Stimulated activated memory B cell treated with anti-CD40 and anti-IgM and Interleukin-4, amounts not matched to agents 10 μg/mL and 1 μg/mL and 100 μg/mL, for 72 hours (primary cell): ENCODE data around the gene RNU6-1.

Experiments
- ATAC-seq: fragments of 150-1000 bp; cut with Tn5 transposase; 2 replicates; pipeline ENCODE4 v1.10.0; 2021
- H3K27ac Mint-ChIP-seq: one replicate; pipeline ENCODE4 v1.8.0; 2022; ENCODE audit warnings: mild to moderate bottlenecking, mixed read lengths
- H3K27me3 Mint-ChIP-seq: one replicate; pipeline ENCODE4 v1.8.0; 2022; ENCODE audit warnings: mixed read lengths
- H3K36me3 Mint-ChIP-seq: one replicate; pipeline ENCODE4 v1.8.0; 2022; ENCODE audit warnings: mixed read lengths
- H3K4me1 Mint-ChIP-seq: one replicate; pipeline ENCODE4 v1.8.0; 2022; ENCODE audit warnings: mixed read lengths
- H3K4me3 Mint-ChIP-seq: one replicate; pipeline ENCODE4 v1.8.0; 2022; ENCODE audit warnings: mild to moderate bottlenecking, moderate library complexity, mixed read lengths
- H3K9me3 Mint-ChIP-seq: one replicate; pipeline ENCODE4 v1.8.0; 2022; ENCODE audit warnings: mixed read lengths

Gene RNU6-1

DNA sequence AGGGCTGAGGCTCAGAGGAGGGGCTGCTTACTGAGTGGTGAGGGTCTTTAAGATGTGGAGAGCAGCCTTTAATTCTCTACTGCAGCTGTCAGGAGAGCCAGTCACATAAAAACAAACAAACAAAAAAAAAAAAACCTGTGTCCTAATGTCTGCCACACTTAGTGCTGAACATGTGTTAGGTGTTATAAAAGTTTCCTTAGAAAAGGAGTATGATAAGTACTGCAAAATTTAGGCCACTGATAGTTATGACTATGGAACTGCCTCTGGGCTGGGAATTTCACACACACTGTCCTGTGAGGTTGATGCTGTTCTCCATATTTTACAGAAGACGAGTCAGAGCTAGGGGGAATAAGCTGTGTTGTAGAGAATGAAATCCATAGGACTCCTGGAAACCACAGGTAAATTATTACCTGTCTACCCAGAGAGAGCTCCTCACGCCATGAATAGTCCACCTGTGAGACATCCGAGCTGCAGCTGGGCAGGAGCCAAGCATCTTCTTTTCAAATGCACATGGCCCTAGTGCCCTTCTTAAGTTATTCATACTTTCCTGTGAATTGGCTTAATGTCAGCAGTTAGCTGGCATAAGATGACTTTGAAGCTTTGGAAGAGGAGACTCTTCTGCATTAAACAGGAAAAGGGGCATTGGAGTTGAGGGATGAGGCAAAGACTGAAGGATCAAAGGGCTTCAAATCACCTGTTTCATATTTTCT, 49.1 kb downstream of the RNU6-1 start:
- peaks cover 8% of the 10 kb centered on the region for H3K4me1 Mint-ChIP-seq
- peaks cover 54% of the 10 kb centered on the region for H3K36me3 Mint-ChIP-seq
- no peak for ATAC-seq
- peaks cover 4% of the 10 kb centered on the region for H3K9me3 Mint-ChIP-seq
- H3K27me3 Mint-ChIP-seq, result no peaks in the 10 kb centered on the region
- H3K27ac Mint-ChIP-seq, result no peak overlapping the region
- no peak overlapping the region for H3K4me3 Mint-ChIP-seq
